H9 (cell line): ENCODE measurements around the gene ANKRD12. TPM values are rescaled to one million over a fixed set of nuclear protein-coding genes. Genes with fewer than 3 reads are reported as not detected.

ENCODE experiments used
- DNase-seq: peaks from one replicate; pipeline ENCODE4 v3.0.0-alpha.2; 2017
- H2AFZ ChIP-seq: one replicate; pipeline ENCODE4 v1.6.1; 2013; ENCODE audit warnings: mild to moderate bottlenecking, low read length, control low read depth, moderate library complexity
- H2AK5ac ChIP-seq: 2 replicates; pipeline ENCODE4 v1.6.1; 2013; ENCODE audit warnings: low read length, control low read depth, mixed read lengths; ENCODE audit not compliant: insufficient read length
- H2BK120ac ChIP-seq: one replicate; pipeline ENCODE4 v1.6.1; 2013; ENCODE audit warnings: low read depth, mild to moderate bottlenecking, low read length, control low read depth, inconsistent platforms; ENCODE audit not compliant: poor library complexity, severe bottlenecking
- H2BK12ac ChIP-seq: 2 replicates; pipeline ENCODE4 v1.6.1; 2013; ENCODE audit warnings: low read length, control low read depth, mixed read lengths, low read depth; ENCODE audit not compliant: insufficient read length
- H2BK15ac ChIP-seq: 2 replicates; pipeline ENCODE4 v1.6.1; 2013; ENCODE audit warnings: low read depth, low read length, control low read depth
- H2BK20ac ChIP-seq: one replicate; pipeline ENCODE4 v1.6.1; 2013; ENCODE audit warnings: low read depth, mild to moderate bottlenecking, low read length, control low read depth, inconsistent platforms; ENCODE audit not compliant: poor library complexity, severe bottlenecking
- H2BK5ac ChIP-seq: 2 replicates; pipeline ENCODE4 v1.6.1; 2013; ENCODE audit warnings: low read length, control low read depth, mixed read lengths; ENCODE audit not compliant: insufficient read length
- H3K14ac ChIP-seq: 2 replicates; pipeline ENCODE4 v1.6.1; 2013; ENCODE audit warnings: low read length, control low read depth; ENCODE audit not compliant: insufficient read depth
- H3K18ac ChIP-seq: 2 replicates; pipeline ENCODE4 v1.6.1; 2013; ENCODE audit warnings: low read depth, mild to moderate bottlenecking, mixed read lengths, low read length, control low read depth; ENCODE audit not compliant: insufficient read length
- H3K23ac ChIP-seq: 2 replicates; pipeline ENCODE4 v1.6.1; 2013; ENCODE audit warnings: low read length, control low read depth, mixed read lengths, low read depth; ENCODE audit not compliant: insufficient read length
- H3K23me2 ChIP-seq: 2 replicates; pipeline ENCODE4 v1.6.1; 2013; ENCODE audit warnings: low read depth, mild to moderate bottlenecking, mixed read lengths, low read length, control low read depth; ENCODE audit not compliant: insufficient read length, poor library complexity, severe bottlenecking
- H3K27ac ChIP-seq: 2 replicates; pipeline ENCODE4 v1.5.1; 2013; ENCODE audit warnings: low read length, control low read depth, mixed read lengths, low read depth; ENCODE audit not compliant: insufficient read length
- H3K27me3 ChIP-seq: 2 replicates; pipeline ENCODE4 v1.6.1; 2013; ENCODE audit warnings: low read length, control low read depth, inconsistent platforms; ENCODE audit not compliant: insufficient read depth
- H3K4ac ChIP-seq: 2 replicates; pipeline ENCODE4 v1.6.1; 2013; ENCODE audit warnings: low read depth, mild to moderate bottlenecking, control low read depth, inconsistent platforms, low read length, moderate library complexity
- H3K4me1 ChIP-seq: 2 replicates; pipeline ENCODE4 v1.6.1; 2013; ENCODE audit warnings: low read length, control low read depth, inconsistent platforms; ENCODE audit not compliant: insufficient read depth
- H3K4me2 ChIP-seq: 2 replicates; pipeline ENCODE4 v1.6.1; 2013; ENCODE audit warnings: low read length, control low read depth, mixed read lengths; ENCODE audit not compliant: insufficient read length, insufficient read depth
- H3K56ac ChIP-seq: 2 replicates; pipeline ENCODE4 v1.6.1; 2013; ENCODE audit warnings: low read depth, mild to moderate bottlenecking, mixed read lengths, low read length, control low read depth; ENCODE audit not compliant: insufficient read length
- H3K79me1 ChIP-seq: 2 replicates; pipeline ENCODE4 v1.6.1; 2013; ENCODE audit warnings: low read depth, mild to moderate bottlenecking, moderate library complexity, low read length, control low read depth, inconsistent platforms; ENCODE audit not compliant: insufficient read depth, poor library complexity, severe bottlenecking
- H3K79me2 ChIP-seq: 2 replicates; pipeline ENCODE4 v1.6.1; 2013; ENCODE audit warnings: low read length, control low read depth, inconsistent platforms; ENCODE audit not compliant: insufficient read depth
- H3K9ac ChIP-seq: 2 replicates; pipeline ENCODE4 v1.6.1; 2013; ENCODE audit warnings: low read length, control low read depth, mixed read lengths; ENCODE audit not compliant: insufficient read length; ENCODE audit errors: extremely low read depth
- H3K9me3 ChIP-seq: one replicate; pipeline ENCODE4 v1.6.1; 2013; ENCODE audit warnings: low read depth, low read length, inconsistent platforms; ENCODE audit not compliant: control insufficient read depth
- H3T11ph ChIP-seq: one replicate; pipeline ENCODE4 v1.6.1; 2013; ENCODE audit warnings: mild to moderate bottlenecking, low read length, control low read depth, inconsistent platforms
- H4K20me1 ChIP-seq: one replicate; pipeline ENCODE4 v1.6.1; 2013; ENCODE audit not compliant: control insufficient read depth, insufficient read length, insufficient read depth
- H4K5ac ChIP-seq: 2 replicates; pipeline ENCODE4 v1.6.1; 2013; ENCODE audit warnings: low read depth, mild to moderate bottlenecking, mixed read lengths, low read length, control low read depth; ENCODE audit not compliant: insufficient read length
- H4K8ac ChIP-seq: replicated peaks from 2 replicates; pipeline ENCODE4 v1.6.1; 2013; ENCODE audit warnings: low read length, control low read depth, mixed read lengths, low read depth; ENCODE audit not compliant: insufficient read length
- H4K91ac ChIP-seq: 2 replicates; pipeline ENCODE4 v1.6.1; 2013; ENCODE audit warnings: low read depth, mild to moderate bottlenecking, moderate library complexity, mixed read lengths, low read length, control low read depth; ENCODE audit not compliant: insufficient read length
- H3K27ac Mint-ChIP-seq, 3 experiments: 2 replicates in 2 of 3; 3 replicates in 1 of 3; pipeline ENCODE4 v1.8.0; 2020 to 2021; ENCODE audit warnings: mixed read lengths in 3 of 3, mild to moderate bottlenecking in 1 of 3, moderate library complexity in 1 of 3
- H3K27me3 Mint-ChIP-seq: 2 replicates; pipeline ENCODE4 v1.8.0; 2021; ENCODE audit warnings: low read depth, mild to moderate bottlenecking, moderate library complexity, mixed read lengths
- H3K36me3 Mint-ChIP-seq, 3 experiments: 2 replicates in 2 of 3; 3 replicates in 1 of 3; pipeline ENCODE4 v1.8.0; 2020 to 2021; ENCODE audit warnings: low read depth in 3 of 3, mixed read lengths in 3 of 3; ENCODE audit not compliant: insufficient read depth in 1 of 3
- H3K4me1 Mint-ChIP-seq, 2 experiments: 2 replicates each; pipeline ENCODE4 v1.8.0; 2020; ENCODE audit warnings: mixed read lengths in 2 of 2
- H3K4me3 Mint-ChIP-seq, 2 experiments: 2 replicates in 1 of 2; 3 replicates in 1 of 2; pipeline ENCODE4 v1.8.0; 2020 to 2021; ENCODE audit warnings: mild to moderate bottlenecking in 2 of 2, mixed read lengths in 2 of 2, moderate library complexity in 1 of 2
- H3K9me3 Mint-ChIP-seq, 2 experiments: 2 replicates in 1 of 2; 3 replicates in 1 of 2; pipeline ENCODE4 v1.8.0; 2020; ENCODE audit warnings: mild to moderate bottlenecking in 2 of 2, mixed read lengths in 2 of 2, moderate library complexity in 1 of 2
- WGBS: extraction: QIAGEN DNeasy Blood & Tissue Kit; methylation state at CpG from one replicate; pipeline ENCODE4 v1.1.7; 2013; ENCODE audit warnings: missing lambda C conversion rate, low lambda C conversion rate, mixed read lengths; ENCODE audit not compliant: insufficient read length; ENCODE audit errors: extremely low coverage; 5-methylcytosine and 5-hydroxymethylcytosine counted together
- total RNA-seq: library from RNA; stranded (reverse); gene quantifications from 2 replicates; pipeline ENCODE4 v1.2.1, GENCODE V29; 2021
- TF ChIP-seq, protein P1 (sequence below): fragments of 200-600 bp; sonication (generic); conservative IDR thresholded peaks from 3 replicates; pipeline ENCODE4 v1.8.0; 2021; ENCODE audit warnings: antibody characterized with exemption, mild to moderate bottlenecking

The ANKRD12 gene
- total RNA-seq, 1 experiment from 2014 or later, result 38.9 TPM

- no peak for DNase-seq
- no peak overlapping the region for H4K91ac ChIP-seq
- no peak overlapping the region for H2AFZ ChIP-seq
- Mint-ChIP-seq H3K4me3 (no peak overlapping the region), H3K9me3 (no peaks in the 10 kb centered on the region), H3K4me1 (no peaks in the 10 kb centered on the region), H3K36me3 (peaks cover 35 to 78% (median 75%) of the 10 kb centered on the region in 3 experiments; a peak in 6 of 7 replicates), H3K27me3 (no peaks in the 10 kb centered on the region), H3K27ac (no peak overlapping the region)
- no peak overlapping the region for H3K9ac ChIP-seq
- H3K4ac ChIP-seq, result no peak overlapping the region
- TF ChIP-seq, protein P1, sequence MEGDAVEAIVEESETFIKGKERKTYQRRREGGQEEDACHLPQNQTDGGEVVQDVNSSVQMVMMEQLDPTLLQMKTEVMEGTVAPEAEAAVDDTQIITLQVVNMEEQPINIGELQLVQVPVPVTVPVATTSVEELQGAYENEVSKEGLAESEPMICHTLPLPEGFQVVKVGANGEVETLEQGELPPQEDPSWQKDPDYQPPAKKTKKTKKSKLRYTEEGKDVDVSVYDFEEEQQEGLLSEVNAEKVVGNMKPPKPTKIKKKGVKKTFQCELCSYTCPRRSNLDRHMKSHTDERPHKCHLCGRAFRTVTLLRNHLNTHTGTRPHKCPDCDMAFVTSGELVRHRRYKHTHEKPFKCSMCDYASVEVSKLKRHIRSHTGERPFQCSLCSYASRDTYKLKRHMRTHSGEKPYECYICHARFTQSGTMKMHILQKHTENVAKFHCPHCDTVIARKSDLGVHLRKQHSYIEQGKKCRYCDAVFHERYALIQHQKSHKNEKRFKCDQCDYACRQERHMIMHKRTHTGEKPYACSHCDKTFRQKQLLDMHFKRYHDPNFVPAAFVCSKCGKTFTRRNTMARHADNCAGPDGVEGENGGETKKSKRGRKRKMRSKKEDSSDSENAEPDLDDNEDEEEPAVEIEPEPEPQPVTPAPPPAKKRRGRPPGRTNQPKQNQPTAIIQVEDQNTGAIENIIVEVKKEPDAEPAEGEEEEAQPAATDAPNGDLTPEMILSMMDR, result no peak
- no peak overlapping the region for H2BK5ac ChIP-seq
- H3K27ac ChIP-seq, result no peak overlapping the region
- no peak overlapping the region for H3K23ac ChIP-seq
- H2BK12ac ChIP-seq, result no peak overlapping the region
- no peak overlapping the region for H3K4me2 ChIP-seq
- no peak overlapping the region for H4K8ac ChIP-seq
- WGBS, result no CpG with 5 or more reads among the region's 2 CpGs
- no peak overlapping the region for H2BK20ac ChIP-seq
- no peaks in the 10 kb centered on the region for H3K4me1 ChIP-seq
- no peaks in the 10 kb centered on the region for H3K79me1 ChIP-seq
- no peaks in the 10 kb centered on the region for H4K20me1 ChIP-seq
- H2BK120ac ChIP-seq, result no peak overlapping the region
- H3K27me3 ChIP-seq, result no peaks in the 10 kb centered on the region
- H2AK5ac ChIP-seq, result no peak overlapping the region
- H3T11ph ChIP-seq, result no peak overlapping the region
- H3K56ac ChIP-seq, result no peak overlapping the region
- H2BK15ac ChIP-seq, result no peak overlapping the region
- no peaks in the 10 kb centered on the region for H3K23me2 ChIP-seq
- H3K14ac ChIP-seq, result no peak overlapping the region
- H3K79me2 ChIP-seq, result no peaks in the 10 kb centered on the region
- no peak overlapping the region for H4K5ac ChIP-seq
- no peak overlapping the region for H3K18ac ChIP-seq
- no peaks in the 10 kb centered on the region for H3K9me3 ChIP-seq
Measured at GRCh38 chr18:9123520-9123919, 13.1 kb upstream of the ANKRD12 start.
